ENCODE results near the gene MYOD1.

MYOD1 gene

DNA sequence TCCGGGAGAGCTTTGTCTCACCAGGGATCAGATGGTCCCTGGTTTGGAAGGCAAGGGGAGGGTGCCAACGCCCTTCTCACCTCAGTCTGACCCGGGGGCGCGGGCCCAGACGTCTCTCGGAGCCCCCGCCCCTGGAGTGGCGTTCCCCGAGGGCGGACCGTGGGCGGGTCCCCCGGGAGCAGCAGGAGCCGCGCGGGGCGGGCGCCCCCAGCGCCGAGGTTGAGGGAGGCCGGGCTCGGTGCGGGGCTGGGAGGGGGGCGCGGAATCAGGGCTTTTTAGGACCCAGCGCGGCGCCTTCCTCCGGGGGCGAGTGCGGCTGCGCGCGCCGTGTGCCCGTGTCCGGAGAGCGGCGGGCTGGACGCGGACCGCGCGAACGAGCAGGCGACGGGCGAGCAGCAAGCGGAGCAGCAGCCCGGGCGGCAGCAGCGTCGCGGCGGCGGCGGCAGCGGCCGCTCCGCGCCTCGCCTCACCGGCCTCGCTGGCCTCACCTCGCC is 15.1 kb downstream of the MYOD1 start, which contains the start of gene KCNC1:
Gene KCNC1 (plus strand): TSS at position 364 of the 494 bp plus-strand sequence. CDS start 1,222 bp downstream, outside the sequence.
- peak in 35 of 58 donors; percentile 9 to 67 (median 39) for DNase-seq

DNA sequence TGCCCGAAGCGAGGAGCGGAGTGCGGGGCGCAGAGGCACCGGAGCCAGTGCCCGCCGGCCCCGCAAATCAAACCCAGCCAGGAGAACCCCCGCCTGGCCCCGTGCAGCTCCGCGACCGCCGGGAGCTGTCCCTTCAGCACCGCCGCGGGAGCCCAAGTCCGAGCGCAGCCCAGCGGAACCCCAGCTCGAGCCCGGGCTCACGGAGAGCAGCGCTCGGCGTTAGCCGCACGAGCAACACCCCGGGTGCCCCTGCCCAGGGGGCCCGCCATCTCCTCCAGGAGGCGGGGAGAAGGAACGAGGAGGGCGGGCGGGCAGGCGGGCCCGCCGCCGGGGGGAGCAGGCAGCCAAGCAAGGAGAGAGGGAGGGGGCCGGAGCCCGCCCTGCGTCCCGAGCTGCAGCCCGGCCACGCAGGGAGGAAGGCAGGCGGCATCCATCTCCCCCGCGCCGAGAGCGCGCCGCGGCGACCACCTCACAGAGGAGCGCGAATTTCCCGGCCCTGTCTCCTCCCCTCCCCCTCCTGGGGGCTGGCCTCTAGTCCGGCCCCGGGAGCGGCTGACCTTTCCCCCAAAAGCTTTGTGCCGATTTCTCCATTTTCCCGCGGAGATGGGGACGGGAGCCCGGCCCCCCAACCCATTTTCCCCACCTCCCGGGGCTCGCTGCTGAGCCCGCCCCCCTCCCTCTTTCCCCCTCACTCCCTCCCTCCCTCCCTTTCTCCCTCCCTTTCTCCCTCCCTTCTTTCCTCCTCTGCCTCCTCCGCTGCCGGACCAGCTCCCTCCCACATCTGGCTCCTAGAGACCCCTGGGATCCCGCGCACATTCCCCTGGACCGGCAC is 15.8 kb downstream of the MYOD1 start:
- peak in 24 of 58 donors; percentile 9 to 65 (median 35) for DNase-seq

DNA sequence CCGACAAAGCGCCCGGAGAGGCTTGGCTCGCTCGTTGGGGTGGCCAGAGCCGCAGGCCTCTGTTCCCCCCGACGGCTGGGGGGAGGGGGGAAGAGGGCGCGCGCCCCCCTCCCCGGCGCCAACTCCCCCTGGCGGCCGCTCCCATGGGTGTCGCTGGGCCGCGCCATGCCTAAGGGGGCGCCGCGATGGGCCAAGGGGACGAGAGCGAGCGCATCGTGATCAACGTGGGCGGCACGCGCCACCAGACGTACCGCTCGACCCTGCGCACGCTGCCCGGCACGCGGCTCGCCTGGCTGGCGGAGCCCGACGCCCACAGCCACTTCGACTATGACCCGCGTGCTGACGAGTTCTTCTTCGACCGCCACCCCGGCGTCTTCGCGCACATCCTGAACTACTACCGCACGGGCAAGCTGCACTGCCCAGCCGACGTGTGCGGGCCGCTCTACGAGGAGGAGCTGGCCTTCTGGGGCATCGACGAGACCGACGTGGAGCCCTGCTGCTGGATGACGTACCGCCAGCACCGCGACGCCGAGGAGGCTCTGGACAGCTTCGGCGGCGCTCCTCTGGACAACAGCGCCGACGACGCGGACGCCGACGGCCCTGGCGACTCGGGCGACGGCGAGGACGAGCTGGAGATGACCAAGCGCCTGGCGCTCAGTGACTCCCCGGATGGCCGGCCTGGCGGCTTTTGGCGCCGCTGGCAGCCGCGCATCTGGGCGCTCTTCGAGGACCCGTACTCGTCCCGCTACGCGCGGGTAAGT is 16.6 kb downstream of the MYOD1 start:
- peak in 1 of 58 donors; percentile 29 for DNase-seq

DNA sequence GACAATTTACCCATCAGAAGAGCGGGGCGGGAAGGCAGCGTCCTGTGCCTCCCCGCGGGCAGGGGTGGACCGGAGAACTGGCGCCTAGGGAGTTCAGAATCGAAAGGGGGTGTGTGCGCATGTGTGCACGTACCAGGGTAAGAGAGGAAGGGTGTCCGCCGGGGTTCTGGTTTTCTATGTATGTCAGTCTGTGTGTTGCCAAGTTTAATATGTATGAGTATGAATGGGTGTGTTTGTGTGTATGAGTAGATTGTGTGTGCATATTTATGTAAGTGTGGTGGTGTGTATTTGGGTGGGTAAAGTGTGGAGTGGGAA is 17.2 kb downstream of the MYOD1 start:
- peak in 2 of 58 donors; percentile 27 to 36 for DNase-seq

DNA sequence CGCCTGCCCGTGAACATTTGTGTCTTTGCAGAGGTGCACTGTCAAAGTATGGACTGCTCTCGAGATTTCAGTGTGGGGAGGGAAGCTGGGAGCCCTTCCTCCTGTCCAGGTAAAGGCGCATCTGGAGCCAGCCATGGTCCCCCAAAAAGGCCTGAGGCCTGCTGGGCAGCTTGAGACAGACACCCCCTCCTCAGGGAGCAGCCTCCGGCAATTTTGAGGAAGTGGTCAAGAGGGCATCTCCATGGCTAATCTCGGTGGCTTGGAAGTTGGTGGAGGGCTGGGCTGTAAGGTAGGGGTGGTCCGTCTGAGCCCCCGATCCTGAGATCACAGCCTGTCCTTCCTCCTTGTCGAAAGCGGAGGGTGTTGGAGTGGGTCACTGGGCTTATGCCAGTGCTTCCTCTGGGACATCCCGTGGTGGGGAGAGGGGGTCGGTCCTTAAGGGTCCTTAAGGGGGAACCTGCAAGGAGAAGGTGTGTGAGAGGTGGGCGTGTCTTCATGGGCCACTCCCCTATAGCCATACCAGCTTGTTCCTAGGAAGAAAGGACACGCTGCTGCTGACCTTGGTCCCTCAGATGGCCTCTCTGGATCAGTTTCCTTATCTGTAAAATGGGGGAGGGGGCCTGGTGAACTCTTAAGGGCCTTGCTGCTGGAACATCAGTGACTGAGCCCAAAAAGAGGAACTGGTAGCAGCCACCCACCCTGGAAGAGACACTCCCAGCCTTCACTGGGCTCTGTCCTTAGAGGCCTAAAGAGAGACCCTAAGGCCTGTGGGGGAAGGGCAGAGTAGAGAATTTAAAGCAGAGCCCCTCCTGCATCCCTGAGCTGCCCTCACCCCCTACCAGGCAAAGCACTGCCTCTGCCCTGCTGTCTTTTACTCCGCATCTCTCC is 17.8 kb downstream of the MYOD1 start:
- DNase-seq: no peak

DNA sequence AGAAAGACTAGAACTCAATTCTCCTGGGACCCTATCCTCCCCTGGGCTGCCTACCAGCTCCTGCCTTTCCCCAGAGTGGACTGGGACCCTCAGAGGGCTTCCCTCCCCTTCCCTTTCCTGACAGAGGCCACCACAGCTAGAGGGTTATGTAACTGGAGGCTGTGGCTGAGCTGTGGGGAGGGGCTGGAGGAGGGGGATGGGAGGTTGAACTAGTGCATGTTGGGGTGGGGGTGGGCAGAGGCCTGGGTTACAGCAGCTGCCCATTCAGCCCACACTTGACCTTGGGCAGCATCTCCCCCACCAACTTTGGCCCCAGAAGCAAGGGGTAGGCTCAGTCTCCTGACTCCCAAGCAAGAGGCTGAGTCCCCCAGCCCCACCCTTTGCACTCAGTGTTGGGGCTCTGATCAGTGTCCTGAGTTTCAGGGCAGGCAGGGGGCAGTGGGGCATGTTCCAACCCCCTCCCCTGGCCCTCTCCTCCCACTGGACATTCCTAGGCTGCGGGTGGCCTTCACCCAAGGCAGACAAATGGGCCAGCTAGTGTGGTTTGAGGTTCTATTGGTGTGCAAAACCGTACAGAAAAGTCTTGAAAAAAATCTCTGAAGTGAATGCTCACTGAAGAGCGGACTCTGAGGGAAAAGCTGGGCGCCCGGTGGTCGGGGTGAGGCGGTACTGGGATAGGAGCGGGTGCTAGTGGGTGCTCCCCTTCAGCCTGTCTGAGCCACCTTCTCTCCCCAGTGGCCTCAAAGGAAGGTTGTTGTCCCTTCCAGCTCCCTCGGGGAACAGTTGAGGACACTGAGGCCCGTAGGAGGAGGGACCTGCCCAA is 19.0 kb downstream of the MYOD1 start:
- DNase-seq: no peak

DNA sequence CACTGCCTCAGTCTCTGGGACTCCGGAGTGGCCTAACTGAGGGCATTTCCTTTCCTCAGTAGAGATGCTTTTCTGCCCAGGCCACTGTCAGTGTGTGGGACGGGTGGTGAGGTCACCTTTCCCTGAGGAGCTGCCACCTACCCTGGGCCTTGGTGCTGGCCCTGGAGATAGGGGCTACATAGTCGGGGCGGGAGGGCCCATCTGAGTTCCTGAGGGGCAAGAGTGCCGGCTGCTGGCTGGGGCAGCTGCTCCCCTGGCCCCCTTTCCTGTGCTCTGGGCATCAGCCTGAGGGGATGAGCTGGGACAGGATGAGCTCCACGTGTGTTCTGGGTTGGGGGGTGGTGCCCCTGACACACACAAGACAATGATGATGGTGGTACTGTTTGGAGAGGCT is 20.6 kb downstream of the MYOD1 start:
- no peak for DNase-seq

DNA sequence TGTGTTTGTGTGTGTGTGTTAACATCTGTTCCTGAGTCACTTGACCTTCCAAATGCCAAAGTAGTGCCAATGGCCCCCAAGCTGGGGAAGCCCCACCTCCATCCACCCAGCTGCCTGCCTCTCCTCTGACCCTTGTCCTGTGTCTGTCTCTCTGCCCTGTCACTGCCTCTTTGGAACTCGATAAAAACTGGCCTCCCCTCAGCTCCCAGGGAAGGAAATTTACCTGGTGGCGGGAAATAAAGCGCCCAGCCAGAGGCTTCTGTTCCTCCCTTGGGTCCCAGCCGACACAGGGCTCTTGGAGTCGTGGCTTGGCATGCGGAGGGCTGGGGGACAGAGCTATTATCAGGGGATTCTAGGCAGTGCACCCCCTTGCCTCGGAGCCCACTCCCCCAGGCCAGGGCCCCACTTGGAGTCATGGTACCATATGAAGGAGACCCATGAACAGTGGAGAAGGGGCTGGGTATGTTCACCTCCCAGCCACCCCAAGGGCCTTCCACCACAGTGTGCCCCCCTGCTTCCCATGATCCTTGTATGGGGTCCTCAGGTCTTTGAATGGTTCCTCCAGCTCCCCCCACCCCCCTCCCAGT is 21.4 kb downstream of the MYOD1 start:
- DNase-seq: no peak

DNA sequence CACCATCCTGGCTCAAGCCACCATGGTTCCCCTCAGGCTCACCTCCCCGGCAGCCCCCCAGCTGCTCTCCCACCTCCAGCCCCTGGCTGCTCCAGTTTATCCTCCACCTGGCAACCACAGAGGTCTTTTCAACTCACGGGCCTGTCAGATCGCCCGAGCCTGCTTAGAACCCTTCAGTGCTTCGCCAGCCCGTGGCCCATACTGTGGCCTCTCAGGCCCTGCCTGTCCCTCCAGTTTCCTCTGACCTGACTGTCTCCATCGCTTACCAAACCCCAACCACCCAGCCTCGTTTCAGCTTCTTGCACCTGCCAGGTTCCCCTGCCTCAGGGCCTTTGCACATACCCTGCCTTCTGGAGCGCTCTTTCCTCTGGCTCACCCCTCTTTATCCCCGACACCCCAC is 22.1 kb downstream of the MYOD1 start:
- no peak for DNase-seq

DNA sequence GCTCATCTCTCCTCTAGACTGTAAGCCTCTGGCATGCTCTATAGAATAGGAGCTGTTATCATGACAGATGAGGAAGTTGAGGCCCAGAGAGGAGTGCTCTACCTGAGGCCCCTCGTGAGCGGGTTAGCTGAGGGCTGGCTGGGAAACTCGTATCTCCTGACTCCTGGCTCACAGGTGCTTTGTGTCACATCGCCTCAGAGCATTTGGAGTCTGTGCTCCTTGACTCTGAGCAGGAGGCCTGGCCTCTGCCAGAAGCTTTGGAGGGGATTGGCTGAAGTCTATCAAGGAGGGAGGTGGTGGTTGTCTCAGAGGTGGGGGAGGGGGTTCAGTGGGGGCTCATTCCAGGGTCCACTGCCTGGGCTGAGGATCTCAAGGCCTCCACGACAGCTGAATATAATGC is 22.6 kb downstream of the MYOD1 start:
- no peak for DNase-seq

DNA sequence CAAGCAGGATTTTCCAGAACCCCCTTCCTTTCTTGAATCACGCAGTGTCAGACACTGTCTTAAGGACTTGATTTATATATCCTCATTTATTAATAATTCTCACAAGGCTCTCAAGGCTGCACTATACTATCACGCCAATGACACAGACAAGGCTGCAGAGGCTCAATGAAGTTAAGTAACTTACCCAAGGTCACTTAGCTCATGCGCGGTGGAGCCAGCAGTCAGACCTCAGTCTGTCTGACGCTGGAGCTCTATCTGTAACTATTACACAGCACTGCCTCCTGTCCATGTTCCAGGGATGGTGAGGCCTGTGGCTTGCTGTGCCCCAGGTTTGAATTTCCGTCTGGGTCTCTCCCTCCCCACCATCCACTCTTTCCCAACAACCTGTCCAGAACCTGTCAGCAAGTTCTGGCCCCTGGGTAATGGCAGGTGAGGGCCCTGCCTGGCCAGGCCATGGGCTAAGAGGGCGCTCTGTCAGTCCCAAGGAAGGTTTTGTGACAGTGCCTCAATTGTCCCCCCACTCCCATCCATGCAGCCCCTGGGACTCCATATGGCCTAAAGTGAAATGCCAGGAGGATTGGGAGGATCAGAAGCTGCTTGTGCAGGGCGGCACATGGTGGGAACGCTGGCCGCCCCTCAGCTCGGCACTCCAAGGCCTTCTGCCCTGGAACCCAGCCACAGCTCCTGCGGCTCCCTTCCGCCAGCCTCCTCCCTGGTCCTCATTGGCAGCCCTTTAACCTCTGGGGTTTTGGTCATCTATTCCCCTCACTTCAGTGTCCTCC is 23.8 kb downstream of the MYOD1 start:
- DNase-seq: no peak

DNA sequence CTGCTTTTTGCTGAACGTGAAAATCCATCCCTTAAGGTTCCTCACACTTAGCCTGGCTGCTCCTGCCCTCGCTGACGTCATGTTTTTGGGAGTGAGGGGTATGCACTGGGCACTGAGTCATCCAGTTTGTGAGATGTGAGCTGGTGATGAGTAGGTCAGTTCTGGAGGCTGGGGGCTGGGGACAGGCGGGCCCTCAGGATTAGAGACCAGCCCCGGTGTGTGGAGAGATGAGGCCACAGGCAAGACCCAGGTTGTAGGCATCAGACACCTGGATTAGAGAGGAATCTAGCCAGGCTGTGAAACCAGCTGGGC is 24.4 kb downstream of the MYOD1 start:
- no peak for DNase-seq

DNA sequence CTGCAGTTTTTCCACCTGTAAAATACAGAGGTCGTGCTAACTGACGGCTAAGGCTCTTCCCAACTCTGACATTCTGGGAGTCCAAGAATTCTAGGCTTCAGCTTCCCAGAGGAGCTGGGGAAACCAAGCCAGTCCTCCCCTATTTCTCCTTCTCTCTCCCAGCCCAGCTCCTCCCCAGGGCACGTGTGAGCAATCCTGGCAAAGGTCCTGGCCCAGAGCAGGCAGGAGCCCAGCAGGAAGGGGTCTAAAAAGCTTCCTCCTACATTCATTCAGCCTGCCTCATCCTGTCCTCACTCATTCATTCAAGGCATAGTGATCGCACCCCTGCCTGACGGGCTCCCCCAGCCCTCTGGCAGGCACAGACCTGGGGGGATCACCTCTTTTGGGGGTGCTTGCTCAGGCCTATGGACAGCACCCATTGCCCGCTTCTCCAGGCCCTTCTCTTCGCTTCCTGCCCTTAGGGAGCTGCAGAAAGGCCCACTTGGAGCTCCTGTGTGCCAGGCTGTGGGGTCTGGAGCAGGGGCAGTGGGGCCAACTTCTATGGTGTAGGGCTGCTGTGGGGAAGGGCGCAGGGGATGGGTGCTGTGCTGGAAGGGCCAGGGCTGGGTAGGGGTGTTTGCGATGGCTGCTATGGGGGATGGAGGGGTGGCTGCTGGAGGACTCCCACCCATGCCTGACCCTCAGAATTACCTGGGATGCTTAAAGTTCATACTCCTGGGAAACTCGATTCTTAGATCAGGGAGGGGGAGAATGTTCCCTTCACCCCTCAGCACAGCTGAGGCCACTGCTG is 25.0 kb downstream of the MYOD1 start:
- no peak for DNase-seq

DNA sequence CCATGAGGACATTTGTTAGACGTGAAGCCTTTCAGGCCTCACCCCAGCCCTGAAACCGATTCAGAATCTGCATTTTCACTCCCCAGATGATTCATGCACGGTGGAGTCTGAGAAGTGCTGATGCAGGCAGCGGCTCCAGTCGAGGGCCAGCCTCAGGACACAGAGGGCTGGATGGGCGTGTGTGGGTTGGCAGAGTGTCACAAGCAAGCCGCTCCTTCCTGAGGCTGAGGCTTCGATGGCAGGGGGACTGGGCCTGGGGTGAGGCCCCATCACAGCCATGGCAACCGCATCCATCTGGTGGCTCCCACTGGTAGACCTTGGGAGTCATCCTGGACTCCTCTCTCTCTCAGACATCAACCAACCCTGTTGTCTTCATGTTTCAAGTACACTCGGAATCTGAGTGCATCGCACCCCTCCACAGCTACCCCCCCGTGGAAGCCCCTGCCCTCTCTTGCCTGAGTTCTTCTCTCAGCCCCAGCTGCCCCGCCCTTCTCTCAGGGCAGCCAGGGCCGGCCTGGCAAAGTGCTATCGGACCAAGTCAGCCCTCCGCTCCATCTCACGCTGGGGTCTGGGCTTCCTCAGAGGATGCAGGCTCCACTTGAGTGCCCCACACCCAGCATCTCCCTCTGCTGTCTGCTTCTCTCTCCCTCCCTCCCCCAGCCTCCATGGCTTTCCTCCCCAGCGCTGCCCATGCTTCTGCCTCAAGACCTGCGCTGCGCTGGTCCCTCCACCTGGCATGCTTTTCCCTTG is 25.8 kb downstream of the MYOD1 start:
- DNase-seq: no peak

DNA sequence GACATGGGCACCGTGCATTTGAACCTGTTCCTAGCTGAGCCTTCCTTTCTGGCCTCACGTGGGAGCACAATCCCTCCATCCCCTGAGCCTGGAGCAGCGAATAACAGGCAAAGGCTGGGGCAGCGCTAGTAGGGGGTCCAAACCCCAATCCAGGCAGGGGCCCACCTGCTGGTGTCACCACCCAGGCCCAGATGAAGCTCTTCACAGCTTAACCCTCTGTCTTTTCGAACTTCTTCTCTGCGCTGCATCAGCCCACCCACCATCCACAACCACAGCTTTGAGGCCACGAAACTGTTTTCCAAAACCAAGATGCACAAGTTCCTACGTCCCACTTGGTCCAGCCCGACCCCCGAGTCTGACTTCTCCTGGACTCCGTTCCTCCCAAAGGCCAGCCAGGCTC is 26.7 kb downstream of the MYOD1 start:
- no peak for DNase-seq

DNA sequence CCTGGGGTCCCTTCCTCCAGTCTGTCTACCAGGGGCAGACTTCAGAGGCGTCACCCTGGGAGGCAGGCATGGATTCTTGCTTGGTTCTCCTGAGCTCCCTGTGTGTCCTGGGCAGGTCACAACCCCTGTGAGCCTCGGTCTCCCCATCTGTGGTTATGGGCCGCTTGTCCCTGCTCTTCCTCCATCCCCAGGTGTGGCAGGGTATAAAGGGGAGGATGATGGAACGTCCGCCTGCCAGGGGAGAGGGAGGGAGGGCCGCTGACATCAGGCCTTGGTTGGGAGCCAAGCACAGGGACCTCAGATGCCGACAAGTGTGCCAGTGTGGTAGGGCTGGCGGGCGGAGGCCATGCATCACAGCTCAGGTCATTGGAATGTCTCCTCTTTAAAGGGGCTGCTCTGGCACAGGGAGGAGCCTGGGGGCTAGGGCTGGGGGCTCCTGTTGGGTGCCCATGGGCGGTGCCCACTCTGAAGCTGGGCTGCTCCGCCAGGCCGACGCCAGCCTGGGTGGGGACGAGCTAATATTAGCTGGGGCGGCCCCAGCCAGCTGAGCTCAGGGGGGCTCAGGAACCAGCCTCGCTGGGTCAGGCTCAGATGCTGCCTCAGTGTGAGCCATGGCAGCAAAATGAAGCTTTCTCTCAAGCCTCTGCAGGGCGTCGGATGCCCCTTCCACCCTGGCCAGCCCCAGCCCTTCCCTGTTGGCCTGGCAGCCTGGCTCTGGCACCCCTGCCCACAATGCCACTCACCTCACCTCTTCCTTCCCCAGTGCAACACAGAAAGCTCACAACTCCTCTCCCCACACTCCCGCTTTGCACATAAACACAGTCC is 28.0 kb downstream of the MYOD1 start:
- DNase-seq: no peak

DNA sequence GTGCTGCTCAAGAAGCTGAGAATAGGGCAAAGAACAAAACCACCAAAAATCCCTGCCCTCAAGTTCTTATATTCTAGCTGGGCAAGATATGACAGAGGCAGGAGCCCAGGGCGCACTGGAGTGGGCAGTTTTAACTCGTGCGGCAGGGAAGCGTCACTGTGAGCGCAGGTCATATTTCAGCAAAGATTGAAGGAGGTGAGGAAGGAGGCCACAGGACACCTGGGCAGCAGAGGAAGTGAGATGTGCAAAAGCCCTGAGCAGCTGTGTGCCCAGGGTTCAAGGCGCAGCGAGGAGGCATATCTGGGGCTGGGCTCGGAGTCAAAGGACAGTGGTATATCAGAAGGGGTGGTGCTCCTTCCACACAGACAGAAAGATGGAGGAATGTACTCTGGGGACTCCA is 28.7 kb downstream of the MYOD1 start:
- no peak for DNase-seq
